Ramos (cell line): Measurements from ENCODE around the gene GPR34.
"Not testable (repeated sequence)": the region's sequence is repeated elsewhere in the genome, so short reads cannot be mapped to it uniquely, and the experiment has no call there.

Experiments used
- in situ Hi-C: fragments of 300-500 bp; cut with MboI; formaldehyde crosslinking; loops from one replicate; pipeline ENCODE4 v1.14.3; 2022; ENCODE audit warnings: low sequenced_read_pairs; ENCODE audit not compliant: unreplicated experiment

The GPR34 gene

GRCh38 chrX:41692162-41692749, 3.5 kb downstream of the GPR34 start:
- in situ Hi-C loops = no loop called here

DNA sequence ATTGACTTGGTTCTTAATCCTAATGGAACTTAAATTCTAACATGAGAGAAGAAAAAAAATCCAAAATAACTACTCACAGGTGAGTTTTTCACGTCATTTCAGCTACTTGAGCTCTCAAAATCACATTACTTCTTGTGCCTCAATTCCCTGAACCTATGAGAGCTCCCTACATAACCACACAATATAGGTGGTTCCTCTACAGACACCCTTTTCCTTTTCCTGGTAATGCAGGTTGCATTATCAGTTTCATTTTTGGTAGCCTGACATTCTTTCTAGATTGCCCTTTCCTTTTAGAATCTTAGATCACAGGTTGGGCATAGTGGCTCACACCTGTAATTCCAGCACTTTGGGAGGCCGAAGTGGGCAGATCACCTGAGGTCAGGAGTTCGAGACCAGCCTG, 4.3 kb downstream of the GPR34 start:
- in situ Hi-C loops = no loop called here

DNA sequence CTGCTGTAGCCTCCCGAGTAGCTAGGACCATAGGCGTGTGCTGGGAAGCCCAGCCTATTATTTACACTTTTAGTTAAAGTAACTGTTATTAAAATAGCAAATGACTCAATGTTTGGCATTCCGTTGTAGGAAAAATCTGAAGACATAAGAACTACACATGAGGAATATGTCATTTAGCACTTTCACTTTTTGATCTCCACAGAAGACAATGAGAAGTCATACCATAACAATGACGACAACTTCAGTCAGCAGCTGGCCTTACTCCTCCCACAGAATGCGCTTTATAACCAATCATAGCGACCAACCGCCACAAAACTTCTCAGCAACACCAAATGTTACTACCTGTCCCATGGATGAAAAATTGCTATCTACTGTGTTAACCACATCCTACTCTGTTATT, 6.7 kb downstream of the GPR34 start:
- in situ Hi-C loops = no loop called here

DNA sequence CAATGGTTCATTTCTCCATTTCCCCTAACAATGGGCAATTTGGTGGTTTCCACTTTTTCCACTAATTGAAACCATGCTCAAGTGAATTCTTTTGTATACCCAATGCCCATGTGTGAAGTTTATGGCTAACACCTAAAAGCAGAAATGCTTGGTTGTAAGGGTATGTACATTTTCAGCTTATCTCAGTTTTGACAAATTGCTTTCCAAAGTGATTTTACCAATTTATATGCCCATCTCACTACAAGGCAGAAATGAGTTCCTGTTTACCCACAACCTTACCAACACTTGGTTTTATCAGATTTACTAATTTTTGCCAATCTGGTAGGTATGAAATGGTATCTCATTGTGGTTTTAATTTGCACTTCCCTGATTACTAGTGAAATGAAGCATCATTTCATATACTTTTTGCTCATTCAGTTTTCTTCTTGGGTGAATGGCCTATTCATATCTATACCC, 14.8 kb downstream of the GPR34 start:
- in situ Hi-C loops = no loop called here

- in situ Hi-C loops = no loop called here
These were observed 16.3 kb downstream of the GPR34 start for GRCh38 chrX:41705042-41705441.

DNA sequence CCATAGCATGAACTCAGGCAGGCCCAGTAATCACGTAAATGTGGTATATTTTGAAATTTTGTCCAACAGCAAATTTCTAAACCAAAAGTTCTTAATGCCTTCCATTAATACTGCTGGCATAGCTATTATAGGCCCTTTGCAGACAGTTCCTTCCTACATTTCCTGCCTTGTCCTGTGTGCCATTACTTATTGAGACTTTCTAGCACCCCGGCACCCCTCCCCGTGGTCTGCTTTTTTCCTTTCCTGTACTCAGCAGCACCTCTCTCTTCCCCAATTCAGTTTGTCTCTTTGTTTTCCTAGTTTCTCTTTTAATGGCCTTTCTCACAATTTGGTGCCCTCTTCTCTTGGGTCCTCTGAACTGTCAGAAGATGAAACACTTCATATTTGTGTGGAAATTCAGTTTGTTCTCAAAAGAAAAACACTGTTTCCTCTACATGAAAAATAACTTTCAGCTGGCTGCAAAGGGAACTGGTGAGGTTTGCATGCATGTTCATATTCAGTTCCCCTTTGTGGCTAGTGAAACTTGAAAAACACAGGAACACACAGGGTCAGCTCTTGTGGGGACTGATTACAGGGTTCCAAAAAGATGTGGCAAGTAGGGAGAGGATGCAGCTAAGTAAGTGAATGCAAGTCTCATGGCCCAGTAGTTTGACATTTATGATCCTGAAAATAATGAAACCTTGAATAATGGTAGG, 17.1 kb downstream of the GPR34 start:
- in situ Hi-C loops = no loop called here

- in situ Hi-C loops = no loop called here
These were observed 18.4 kb downstream of the GPR34 start for GRCh38 chrX:41707218-41707617.

GRCh38 chrX:41708486-41708885, 19.7 kb downstream of the GPR34 start:
- in situ Hi-C loops = no loop called here

DNA sequence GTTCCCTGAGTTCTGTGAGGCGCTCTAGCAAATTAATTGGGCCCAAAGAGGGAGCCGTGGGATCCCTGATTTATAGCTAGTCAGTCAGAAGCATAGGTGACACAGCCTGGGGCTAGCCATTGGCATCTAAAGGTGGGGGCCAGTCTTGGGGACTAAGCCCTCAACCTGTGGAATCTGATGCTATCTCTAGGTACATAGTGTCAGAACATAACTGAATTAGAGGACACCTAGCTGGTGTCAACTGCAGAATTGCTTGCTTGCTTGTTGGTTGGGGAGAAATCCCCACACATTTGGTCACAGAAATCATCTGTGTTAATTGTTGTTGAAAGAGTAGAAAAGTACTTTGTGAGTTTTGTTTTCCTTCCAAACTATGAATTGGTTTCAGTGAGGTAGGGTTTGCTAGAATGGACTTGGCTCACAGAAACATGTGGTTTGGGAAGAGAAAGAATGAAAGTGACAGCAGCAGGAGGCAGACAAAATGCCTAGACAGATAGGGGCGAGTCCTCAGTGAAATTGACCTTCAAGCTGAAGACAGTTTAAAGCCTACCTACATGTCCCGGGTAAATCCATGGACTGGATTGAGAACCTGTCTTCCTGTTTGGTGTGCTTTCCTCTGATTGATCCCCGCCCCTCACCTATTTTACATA, 22.4 kb downstream of the GPR34 start:
- in situ Hi-C loops = no loop called here

GRCh38 chrX:41716222-41716621, 27.4 kb downstream of the GPR34 start:
- in situ Hi-C loops = no loop called here

DNA sequence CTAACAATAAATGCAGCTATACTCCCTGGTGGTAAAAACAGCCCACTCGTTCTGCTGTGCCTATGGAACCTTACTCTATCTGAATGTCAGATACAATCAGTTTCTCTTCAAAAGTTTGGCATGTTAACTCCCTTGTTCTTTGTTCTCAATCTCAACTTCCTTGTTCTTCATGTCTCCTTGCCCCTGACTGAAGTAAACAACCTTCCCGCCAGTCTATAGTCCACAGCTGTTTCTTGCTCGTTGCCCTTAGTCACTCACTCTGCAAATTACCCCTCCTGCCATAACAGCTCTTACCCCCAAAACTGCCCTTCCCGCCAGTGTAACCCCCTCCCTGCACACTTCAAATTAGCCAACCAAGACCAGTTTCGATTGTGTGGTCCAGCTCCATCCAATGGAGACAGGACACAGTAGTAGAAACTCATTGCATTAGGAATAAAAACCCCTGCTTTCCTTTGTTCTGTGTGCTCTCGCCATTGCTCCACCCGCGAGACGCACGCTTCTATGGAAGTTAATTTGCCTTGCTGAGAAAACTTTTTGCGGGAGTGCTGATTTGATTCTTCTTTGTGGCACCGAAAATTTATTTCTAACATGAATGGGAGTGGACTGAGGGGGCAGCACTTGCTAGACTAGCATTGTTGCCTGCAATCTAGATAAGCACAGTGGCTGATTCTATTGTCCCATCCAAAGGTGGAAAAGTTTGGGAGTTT, 28.1 kb downstream of the GPR34 start:
- in situ Hi-C loops = no loop called here

GRCh38 chrX:41718481-41719235, 29.9 kb downstream of the GPR34 start:
- in situ Hi-C loops = no loop called here

GRCh38 chrX:41719610-41720009, 30.8 kb downstream of the GPR34 start:
- in situ Hi-C loops = not testable (repeated sequence)

- in situ Hi-C loops = no loop called here
These were observed 31.5 kb downstream of the GPR34 start for GRCh38 chrX:41720125-41720779.

DNA sequence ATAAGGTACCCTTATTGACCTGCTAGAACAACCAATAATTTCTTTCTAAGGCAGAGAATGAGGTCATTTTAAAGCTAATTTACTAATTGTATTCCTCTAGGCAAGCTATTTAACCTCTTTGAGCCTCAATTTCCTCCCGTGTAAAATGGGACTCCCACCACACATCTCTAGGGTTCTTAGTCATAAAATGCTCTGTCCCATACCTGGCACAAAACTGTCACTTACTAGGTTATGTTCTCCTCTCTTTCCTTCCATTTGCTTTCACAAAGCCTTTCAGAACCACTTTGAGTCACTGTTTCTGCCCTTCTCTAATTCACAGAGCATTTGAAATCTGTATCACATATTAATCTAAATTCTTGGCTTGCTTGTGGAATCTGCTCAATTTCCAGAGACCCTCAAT, 32.8 kb downstream of the GPR34 start:
- in situ Hi-C loops = no loop called here

GRCh38 chrX:41722214-41722613, 33.4 kb downstream of the GPR34 start:
- in situ Hi-C loops = no loop called here

DNA sequence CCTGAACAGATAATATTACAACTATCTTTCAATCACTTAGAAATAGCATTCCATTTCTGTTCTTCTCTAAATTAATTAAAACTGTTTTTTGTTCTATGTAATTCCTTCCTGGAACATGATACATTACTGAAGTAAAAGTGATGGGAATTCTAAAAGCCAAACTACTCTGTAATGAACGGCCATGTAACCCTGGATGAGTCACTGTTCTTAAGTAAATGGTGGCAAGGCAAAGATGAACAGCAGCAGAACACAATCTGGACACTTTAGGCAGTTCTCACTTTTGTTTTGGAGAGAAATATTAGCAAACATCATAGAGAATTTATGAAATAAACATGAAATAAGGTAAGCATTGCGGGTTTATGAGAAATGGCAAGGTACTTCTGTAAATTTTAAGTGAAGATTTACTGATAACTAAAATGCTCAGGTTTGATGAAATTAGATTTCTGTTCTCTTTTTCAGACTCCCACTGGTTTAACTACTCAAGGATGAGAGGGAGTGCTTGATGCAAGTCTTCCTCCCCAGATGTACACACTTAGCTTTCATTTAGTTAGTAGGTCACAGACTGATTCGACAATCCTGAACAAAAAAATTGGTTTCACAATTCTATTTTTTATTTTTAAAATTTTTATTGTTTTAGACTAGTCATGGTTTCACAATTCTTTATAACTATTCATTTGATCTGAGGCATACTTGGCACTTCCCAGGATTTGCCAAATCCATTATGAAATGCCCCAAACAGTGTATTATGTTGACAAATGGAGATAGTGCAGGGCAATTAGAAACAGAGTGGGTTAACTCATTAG, 34.2 kb downstream of the GPR34 start:
- in situ Hi-C loops = no loop called here

- in situ Hi-C loops = no loop called here
These were observed 35.1 kb downstream of the GPR34 start, which contains the start of gene GPR82 for GRCh38 chrX:41723826-41724225. Gene GPR82 (plus strand): TSS chrX:41724181. CDS start chrX:41727027, 2,846 bp downstream.

- in situ Hi-C loops = no loop called here
These were observed 39.4 kb downstream of the GPR34 start for GRCh38 chrX:41728125-41728524.
